Globus pallidus (tissue), 1 donor: ENCODE data around the gene HEATR3.
A peak's percentile ranks its signal among the peaks of the same experiment; 100 is the strongest.

Experiments
- DNase-seq: peaks from one replicate; pipeline ENCODE4 v3.0.0-alpha.2; 2015; ENCODE audit warnings: low spot score

Gene HEATR3

GRCh38 chr16:50058091-50058771 lies 7.5 kb upstream of the HEATR3 start:
- DNase-seq: no peak

GRCh38 chr16:50059111-50059510 lies 6.7 kb upstream of the HEATR3 start:
- no peak for DNase-seq

- DNase-seq: no peak
Measured at GRCh38 chr16:50059669-50060068, 6.1 kb upstream of the HEATR3 start.

- no peak for DNase-seq
Measured at GRCh38 chr16:50061326-50061725, 4.4 kb upstream of the HEATR3 start.

GRCh38 chr16:50065241-50065623 lies 538 bp upstream of the HEATR3 start:
- DNase-seq: no peak

GRCh38 chr16:50066482-50067289 lies 916 bp downstream of the HEATR3 start:
- no peak for DNase-seq

GRCh38 chr16:50067290-50067853 lies 1.6 kb downstream of the HEATR3 start:
- DNase-seq: peak; percentile 27

GRCh38 chr16:50068550-50068949 lies 2.8 kb downstream of the HEATR3 start:
- no peak for DNase-seq

- no peak for DNase-seq
Measured at GRCh38 chr16:50069060-50069459, 3.3 kb downstream of the HEATR3 start.

- no peak for DNase-seq
Measured at GRCh38 chr16:50071075-50071671, 5.4 kb downstream of the HEATR3 start.

GRCh38 chr16:50072730-50073129 lies 7.0 kb downstream of the HEATR3 start:
- DNase-seq: no peak

- DNase-seq: no peak
Measured at GRCh38 chr16:50079397-50080140, 13.8 kb downstream of the HEATR3 start.

- no peak for DNase-seq
Measured at GRCh38 chr16:50081428-50082018, 15.8 kb downstream of the HEATR3 start.

GRCh38 chr16:50083996-50084395 lies 18.2 kb downstream of the HEATR3 start:
- no peak for DNase-seq

GRCh38 chr16:50086176-50086575 lies 20.4 kb downstream of the HEATR3 start:
- no peak for DNase-seq

- DNase-seq: no peak
Measured at GRCh38 chr16:50088302-50088701, 22.5 kb downstream of the HEATR3 start.

GRCh38 chr16:50092891-50093290 lies 27.1 kb downstream of the HEATR3 start:
- no peak for DNase-seq

- peak; percentile 63 for DNase-seq
Measured at GRCh38 chr16:50093607-50094539, 28.1 kb downstream of the HEATR3 start.

- no peak for DNase-seq
Measured at GRCh38 chr16:50096791-50097190, 31.0 kb downstream of the HEATR3 start.

GRCh38 chr16:50099957-50100648 lies 34.3 kb downstream of the HEATR3 start:
- DNase-seq: no peak
